ENCODE results near the gene XPO6.

Gene XPO6

DNA sequence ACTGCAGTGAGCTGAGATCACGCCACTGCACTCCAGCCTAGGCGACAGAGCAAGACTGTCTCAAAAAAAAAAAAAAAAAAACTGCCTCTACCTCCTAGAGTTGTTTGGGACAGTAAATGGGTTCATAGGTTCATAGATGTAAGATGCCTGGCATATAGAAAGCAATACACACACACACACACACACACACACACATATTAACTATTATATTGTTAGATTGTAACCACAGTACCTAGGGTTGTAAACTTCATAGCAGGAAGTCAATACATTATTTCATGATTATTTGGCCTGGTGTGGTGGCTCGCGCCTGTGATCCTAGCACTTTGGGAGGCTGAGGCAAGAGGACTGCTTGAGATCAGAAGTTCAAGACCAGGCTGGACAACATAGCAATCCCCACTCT lies 5.8 kb downstream of the XPO6 start:
- Histone ChIP-seq H3K27ac (ENCODE audit: low read depth, low read length) (no peak overlapping the region), H3K36me3 (ENCODE audit: control insufficient read depth, insufficient read depth, low read length) (peaks cover 22% of the 10 kb centered on the region), H3K4me1 (ENCODE audit: control insufficient read depth, insufficient read depth, low read length) (no peaks in the 10 kb centered on the region), H3K4me3 (ENCODE audit: low read length) (no peak overlapping the region), H3K27me3 (ENCODE audit: control insufficient read depth, insufficient read depth, low read length) (no peaks in the 10 kb centered on the region), H3K9ac (ENCODE audit: low read length) (no peak overlapping the region)

GRCh38 chr16:28205117-28205899 lies 6.5 kb downstream of the XPO6 start:
- Histone ChIP-seq H3K27me3 (ENCODE audit: control insufficient read depth, insufficient read depth, low read length) (no peaks in the 10 kb centered on the region), H3K9ac (ENCODE audit: low read length) (no peak overlapping the region), H3K27ac (ENCODE audit: low read depth, low read length) (no peak overlapping the region), H3K4me3 (ENCODE audit: low read length) (no peak overlapping the region), H3K36me3 (ENCODE audit: control insufficient read depth, insufficient read depth, low read length) (peaks cover 22% of the 10 kb centered on the region), H3K4me1 (ENCODE audit: control insufficient read depth, insufficient read depth, low read length) (no peaks in the 10 kb centered on the region)

DNA sequence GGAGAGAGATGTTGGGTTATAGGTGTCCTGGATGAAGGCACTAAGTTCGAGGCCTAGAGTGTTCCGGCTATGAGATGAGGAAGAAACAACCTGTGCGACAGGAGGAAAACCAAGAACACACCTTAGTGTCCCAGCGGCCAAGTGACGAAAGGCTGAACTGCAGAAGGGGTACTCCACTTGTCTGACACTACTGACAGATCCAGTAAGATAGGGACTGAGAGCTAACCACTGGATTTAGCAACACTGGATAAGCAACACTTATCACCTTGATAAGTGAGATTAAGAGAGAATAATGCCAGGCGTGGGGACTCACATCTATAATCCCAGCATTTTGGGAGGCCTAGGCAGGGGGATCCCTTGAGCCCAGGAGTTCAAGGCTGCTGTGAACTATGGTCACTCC lies 7.1 kb downstream of the XPO6 start:
- Histone ChIP-seq H3K27ac (ENCODE audit: low read depth, low read length) (no peak overlapping the region), H3K9ac (ENCODE audit: low read length) (no peak overlapping the region), H3K4me3 (ENCODE audit: low read length) (no peak overlapping the region), H3K27me3 (ENCODE audit: control insufficient read depth, insufficient read depth, low read length) (no peaks in the 10 kb centered on the region), H3K4me1 (ENCODE audit: control insufficient read depth, insufficient read depth, low read length) (no peaks in the 10 kb centered on the region), H3K36me3 (ENCODE audit: control insufficient read depth, insufficient read depth, low read length) (peaks cover 22% of the 10 kb centered on the region)

DNA sequence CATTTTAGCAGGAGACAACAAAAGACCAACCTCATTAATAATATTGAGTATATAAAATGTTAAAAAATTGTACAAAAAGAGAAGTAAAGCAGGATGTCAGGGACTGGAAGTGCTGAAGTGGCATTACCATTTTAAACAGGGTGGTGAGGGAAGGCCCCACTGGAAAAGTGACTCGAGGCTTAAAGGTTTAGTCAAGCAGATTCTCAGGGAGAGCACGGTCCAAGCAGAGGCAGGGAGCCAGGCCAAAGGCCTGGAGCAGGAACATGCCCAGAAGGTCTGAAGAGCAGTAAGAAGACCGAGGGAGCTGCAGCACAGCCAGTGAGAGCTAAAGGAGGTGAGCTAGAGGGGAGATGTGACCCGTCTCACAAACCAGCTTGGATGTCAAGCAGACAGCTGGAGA lies 7.6 kb downstream of the XPO6 start:
- Histone ChIP-seq H3K36me3 (ENCODE audit: control insufficient read depth, insufficient read depth, low read length) (peaks cover 22% of the 10 kb centered on the region), H3K4me1 (ENCODE audit: control insufficient read depth, insufficient read depth, low read length) (no peaks in the 10 kb centered on the region), H3K4me3 (ENCODE audit: low read length) (no peak overlapping the region), H3K9ac (ENCODE audit: low read length) (no peak overlapping the region), H3K27me3 (ENCODE audit: control insufficient read depth, insufficient read depth, low read length) (no peaks in the 10 kb centered on the region), H3K27ac (ENCODE audit: low read depth, low read length) (no peak overlapping the region)

DNA sequence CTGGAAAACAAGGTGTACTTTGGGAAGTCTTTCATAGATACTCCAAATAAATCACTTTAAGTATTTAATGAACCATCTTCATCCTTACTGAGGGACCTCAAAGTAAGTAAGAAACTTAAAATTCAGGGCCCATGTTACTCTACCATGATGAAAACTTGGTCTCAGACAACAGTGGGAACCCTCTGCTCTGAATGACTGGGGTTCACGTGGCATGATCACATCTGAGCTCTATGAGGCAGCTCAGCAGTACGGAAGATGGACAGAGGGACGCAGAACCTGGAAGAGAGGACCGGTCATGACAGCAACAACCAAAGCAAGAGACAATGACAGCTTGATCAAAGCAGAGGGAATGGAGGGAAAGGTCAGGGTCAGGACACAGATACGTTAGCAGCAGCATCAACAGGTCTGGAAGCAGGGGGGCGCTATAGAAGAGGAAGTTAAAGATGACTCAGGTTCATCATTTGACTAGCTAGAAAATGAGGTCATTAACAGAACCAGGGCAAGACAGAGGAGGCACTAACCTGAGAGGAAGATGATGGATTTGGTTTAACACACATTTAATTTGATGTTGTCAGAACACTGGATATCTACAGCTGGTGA lies 9.5 kb downstream of the XPO6 start:
- peaks cover 22% of the 10 kb centered on the region for H3K36me3 ChIP-seq (ENCODE audit: control insufficient read depth, insufficient read depth, low read length)
- no peaks in the 10 kb centered on the region for H3K4me1 ChIP-seq (ENCODE audit: control insufficient read depth, insufficient read depth, low read length)
- H3K4me3 ChIP-seq (ENCODE audit: low read length), result no peak overlapping the region
- no peaks in the 10 kb centered on the region for H3K27me3 ChIP-seq (ENCODE audit: control insufficient read depth, insufficient read depth, low read length)
- no peak overlapping the region for H3K9ac ChIP-seq (ENCODE audit: low read length)
- no peak overlapping the region for H3K27ac ChIP-seq (ENCODE audit: low read depth, low read length)

DNA sequence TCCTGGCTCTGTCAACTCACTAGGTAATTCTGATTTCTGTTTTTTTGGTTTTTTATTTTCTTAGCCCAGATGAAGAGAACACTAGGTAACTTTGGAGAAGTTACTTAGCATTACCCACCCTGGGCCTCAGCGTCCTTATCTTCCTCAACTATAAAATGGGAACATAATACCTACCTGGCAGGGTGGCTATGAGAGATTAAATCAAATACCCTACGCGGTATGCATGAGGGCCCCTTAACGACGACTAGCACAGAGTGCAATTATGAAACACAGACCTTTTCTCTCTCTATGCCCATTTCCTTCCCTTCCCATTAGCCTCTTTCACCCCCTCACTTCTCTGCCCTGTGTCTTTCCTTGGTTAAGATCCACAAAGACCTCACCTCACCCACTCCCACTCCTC lies 11.1 kb downstream of the XPO6 start:
- Histone ChIP-seq H3K36me3 (ENCODE audit: control insufficient read depth, insufficient read depth, low read length) (peaks cover 19% of the 10 kb centered on the region), H3K27ac (ENCODE audit: low read depth, low read length) (no peak overlapping the region), H3K27me3 (ENCODE audit: control insufficient read depth, insufficient read depth, low read length) (no peaks in the 10 kb centered on the region), H3K4me3 (ENCODE audit: low read length) (no peak overlapping the region), H3K9ac (ENCODE audit: low read length) (no peak overlapping the region), H3K4me1 (ENCODE audit: control insufficient read depth, insufficient read depth, low read length) (no peaks in the 10 kb centered on the region)

- Histone ChIP-seq H3K9ac (ENCODE audit: low read length) (no peak overlapping the region), H3K4me1 (ENCODE audit: control insufficient read depth, insufficient read depth, low read length) (no peaks in the 10 kb centered on the region), H3K4me3 (ENCODE audit: low read length) (no peak overlapping the region), H3K36me3 (ENCODE audit: control insufficient read depth, insufficient read depth, low read length) (peaks cover 4% of the 10 kb centered on the region), H3K27ac (ENCODE audit: low read depth, low read length) (no peak overlapping the region), H3K27me3 (ENCODE audit: control insufficient read depth, insufficient read depth, low read length) (no peaks in the 10 kb centered on the region)
Measured at GRCh38 chr16:28196387-28196987, 15.3 kb downstream of the XPO6 start.

DNA sequence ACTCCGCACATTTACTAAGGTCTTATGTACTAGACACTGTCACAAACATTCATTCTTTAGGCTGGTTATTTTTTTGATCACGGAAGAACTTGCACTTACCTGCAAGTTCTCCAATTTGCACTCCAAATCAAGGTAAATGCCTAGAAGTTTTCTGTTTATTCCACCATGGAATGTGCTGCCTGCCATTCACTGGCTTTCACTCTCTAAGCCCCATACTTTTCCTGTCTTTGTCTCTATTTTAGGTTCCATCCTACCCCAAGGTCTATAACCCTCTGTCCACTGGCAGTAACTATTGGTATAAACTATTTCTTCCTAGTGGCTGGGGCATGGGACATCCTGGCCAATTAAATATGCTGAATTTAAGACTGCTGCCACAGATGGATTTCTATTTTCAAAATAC lies 15.9 kb downstream of the XPO6 start:
- no peaks in the 10 kb centered on the region for H3K36me3 ChIP-seq (ENCODE audit: control insufficient read depth, insufficient read depth, low read length)

GRCh38 chr16:28193530-28194423 lies 18.0 kb downstream of the XPO6 start:
- peak overlapping the region; percentile 16 for H3K4me3 ChIP-seq (ENCODE audit: low read length)
- H3K4me1 ChIP-seq (ENCODE audit: control insufficient read depth, insufficient read depth, low read length), result no peaks in the 10 kb centered on the region
- H3K36me3 ChIP-seq (ENCODE audit: control insufficient read depth, insufficient read depth, low read length), result no peaks in the 10 kb centered on the region
- no peaks in the 10 kb centered on the region for H3K27me3 ChIP-seq (ENCODE audit: control insufficient read depth, insufficient read depth, low read length)
- no peak overlapping the region for H3K9ac ChIP-seq (ENCODE audit: low read length)
- H3K27ac ChIP-seq (ENCODE audit: low read depth, low read length), result no peak overlapping the region

More for the DNA sequence above, 15.9 kb downstream of the XPO6 start:
- H3K27ac ChIP-seq (ENCODE audit: low read depth, low read length), result no peak overlapping the region
- no peaks in the 10 kb centered on the region for H3K27me3 ChIP-seq (ENCODE audit: control insufficient read depth, insufficient read depth, low read length)
- H3K4me3 ChIP-seq (ENCODE audit: low read length), result no peak overlapping the region
- H3K9ac ChIP-seq (ENCODE audit: low read length), result no peak overlapping the region
- H3K4me1 ChIP-seq (ENCODE audit: control insufficient read depth, insufficient read depth, low read length), result no peaks in the 10 kb centered on the region

DNA sequence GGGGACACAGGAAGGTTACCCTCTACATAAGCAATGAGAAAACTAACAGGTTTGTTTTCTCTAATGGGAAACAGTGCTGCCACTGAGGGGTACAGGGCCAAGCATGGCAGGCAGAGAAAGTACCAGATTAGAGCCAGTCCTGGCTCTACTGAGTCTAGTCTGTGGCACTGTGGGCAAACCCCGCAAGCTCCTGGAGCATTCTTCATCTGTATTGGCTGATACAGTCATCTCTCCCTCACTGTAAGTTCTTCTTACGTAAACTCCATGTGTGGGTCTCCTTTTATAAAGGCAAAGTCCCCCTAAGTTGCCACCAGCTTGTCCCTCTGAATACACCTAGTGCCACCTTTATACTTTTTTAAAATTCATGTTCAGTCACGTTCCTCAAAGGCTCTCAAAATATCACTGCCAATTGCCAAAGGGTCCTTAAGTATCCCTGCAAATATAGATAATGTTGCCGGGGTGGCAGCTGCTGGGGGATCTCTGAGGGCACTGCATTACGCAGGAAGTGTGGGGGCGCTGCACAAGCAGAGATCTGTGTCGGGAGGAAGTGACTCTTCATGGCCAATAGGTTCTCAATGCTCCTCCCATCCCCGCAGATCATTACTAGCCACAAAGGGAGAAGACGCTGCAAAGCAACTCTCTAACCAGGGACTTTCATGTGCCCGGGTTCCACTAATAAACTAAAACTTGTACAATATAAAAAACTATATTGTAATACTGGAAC lies 18.8 kb downstream of the XPO6 start:
- Histone ChIP-seq H3K36me3 (ENCODE audit: control insufficient read depth, insufficient read depth, low read length) (no peaks in the 10 kb centered on the region), H3K27ac (ENCODE audit: low read depth, low read length) (no peak overlapping the region), H3K4me3 (ENCODE audit: low read length) (peak overlapping the region; percentile 16), H3K4me1 (ENCODE audit: control insufficient read depth, insufficient read depth, low read length) (no peaks in the 10 kb centered on the region), H3K9ac (ENCODE audit: low read length) (no peak overlapping the region), H3K27me3 (ENCODE audit: control insufficient read depth, insufficient read depth, low read length) (no peaks in the 10 kb centered on the region)

DNA sequence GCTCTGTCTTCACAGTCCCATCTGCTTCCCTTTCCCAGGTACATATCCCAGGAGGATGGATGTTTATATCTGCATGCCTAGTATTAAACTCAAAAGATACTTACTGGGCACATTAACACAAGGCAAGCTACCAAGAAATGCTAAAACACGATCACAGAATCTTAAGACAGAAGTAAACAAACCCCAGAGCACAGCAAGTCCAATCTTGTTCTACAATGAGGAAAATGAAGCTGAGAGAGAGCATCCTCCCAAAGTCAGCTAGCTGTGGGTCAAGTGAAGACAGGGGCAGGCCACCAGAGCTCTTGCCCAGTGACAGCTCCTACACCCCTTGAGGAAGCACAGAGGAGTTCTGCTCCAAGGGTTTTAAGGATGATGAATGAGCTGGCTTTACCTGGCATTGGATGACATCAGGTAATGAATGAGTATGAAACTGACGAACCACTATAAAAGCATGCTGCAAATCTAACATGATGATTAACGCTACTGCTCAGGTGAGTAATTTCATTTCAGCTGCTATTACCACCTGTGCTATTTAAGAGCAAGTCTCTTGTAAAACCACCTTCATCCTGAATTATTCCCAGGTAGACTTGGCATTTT lies 20.3 kb downstream of the XPO6 start:
- no peaks in the 10 kb centered on the region for H3K36me3 ChIP-seq (ENCODE audit: control insufficient read depth, insufficient read depth, low read length)
- H3K9ac ChIP-seq (ENCODE audit: low read length), result no peak overlapping the region
- H3K4me1 ChIP-seq (ENCODE audit: control insufficient read depth, insufficient read depth, low read length), result no peaks in the 10 kb centered on the region
- no peak overlapping the region for H3K4me3 ChIP-seq (ENCODE audit: low read length)
- H3K27ac ChIP-seq (ENCODE audit: low read depth, low read length), result no peak overlapping the region
- no peaks in the 10 kb centered on the region for H3K27me3 ChIP-seq (ENCODE audit: control insufficient read depth, insufficient read depth, low read length)
